ENCODE measurements around the gene INSR. TPM values are rescaled to one million over a fixed set of nuclear protein-coding genes. Genes with fewer than 3 reads are reported as not detected.

Gene INSR
- total RNA-seq, 1 experiment from 2014 or later = 13.7 TPM

GRCh38 chr19:7236153-7236552 lies 58.1 kb downstream of the INSR start:
- no TSS peak for BruUV-seq (replicated peaks)
- CTCF ChIA-PET = no interaction called here

DNA sequence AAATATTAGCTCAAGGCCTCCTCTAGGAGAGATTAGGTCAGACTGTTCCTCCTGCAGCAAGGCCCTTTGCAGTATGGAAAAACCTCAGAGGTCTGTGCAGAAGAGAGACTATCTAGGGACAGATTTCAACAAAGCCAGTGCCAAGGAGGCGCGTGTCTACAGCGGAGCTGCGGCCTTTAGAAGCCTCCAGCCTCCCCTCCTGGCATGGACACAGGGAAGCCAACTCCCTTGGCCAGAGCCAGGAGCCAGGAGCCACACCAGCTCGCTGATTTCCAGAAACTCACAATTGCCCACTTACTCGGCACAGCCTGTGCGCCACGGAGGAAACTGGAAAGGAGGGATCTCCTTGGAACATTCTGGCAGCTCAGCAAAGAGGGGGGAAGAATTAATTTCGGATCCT lies 63.4 kb downstream of the INSR start:
- Histone ChIP-seq H3K9me2 (replicated peaks; ENCODE audit: low read length) (no peaks in the 10 kb centered on the region), H3K4me3 (ENCODE audit: low read length) (no peak overlapping the region), H3K27me3 (ENCODE audit: low read length) (no peaks in the 10 kb centered on the region), H3K4me1 (ENCODE audit: insufficient read depth, low read length) (no peaks in the 10 kb centered on the region), H2AFZ (ENCODE audit: low read length) (no peak overlapping the region), H3K9me3 (ENCODE audit: low read length) (no peaks in the 10 kb centered on the region), H4K20me1 (ENCODE audit: low read length) (no peaks in the 10 kb centered on the region), H3K4me2 (ENCODE audit: low read length) (no peak overlapping the region), H3F3A (ENCODE audit: low read length, unreplicated experiment) (no peaks in the 10 kb centered on the region), H3K9ac (ENCODE audit: low read length) (no peak overlapping the region), H3K36me3 (ENCODE audit: low read depth, low read length) (no peaks in the 10 kb centered on the region), H3K79me2 (ENCODE audit: low read length) (no peaks in the 10 kb centered on the region), H3K27ac (ENCODE audit: low read length) (no peak overlapping the region)
- no peak for TF ChIP-seq EZH2phosphoT487 (IDR thresholded peaks at IDR 0.05; ENCODE audit: borderline replicate concordance, low read length)
- TF ChIP-seq EZH2 (IDR thresholded peaks at IDR 0.05; ENCODE audit: low read length, unreplicated experiment) = no peak
- TF ChIP-seq CTCF (conservative IDR thresholded peaks at IDR 0.05; ENCODE audit: low read depth, low read length) = no peak
- DNase-seq (no peak), ATAC-seq (no peak)
- POLR2A ChIA-PET (ENCODE audit: unreplicated experiment) = no interaction called here
- CTCF ChIA-PET = no interaction called here
- intact Hi-C loops (cut with micrococcal nuclease) = no loop called here
- no TSS peak for BruUV-seq (replicated peaks)

More at GRCh38 chr19:7236153-7236552, 58.1 kb downstream of the INSR start:
- DNase-seq (no peak), ATAC-seq (no peak)
- intact Hi-C loops (cut with micrococcal nuclease) = no loop called here
- Histone ChIP-seq H3F3A (ENCODE audit: low read length, unreplicated experiment) (no peaks in the 10 kb centered on the region), H3K4me1 (ENCODE audit: insufficient read depth, low read length) (no peaks in the 10 kb centered on the region), H3K4me3 (ENCODE audit: low read length) (no peak overlapping the region), H2AFZ (ENCODE audit: low read length) (no peak overlapping the region), H3K9me3 (ENCODE audit: low read length) (no peaks in the 10 kb centered on the region), H3K4me2 (ENCODE audit: low read length) (no peak overlapping the region), H3K9ac (ENCODE audit: low read length) (no peak overlapping the region), H3K79me2 (ENCODE audit: low read length) (no peaks in the 10 kb centered on the region), H3K27me3 (ENCODE audit: low read length) (no peaks in the 10 kb centered on the region), H3K36me3 (ENCODE audit: low read depth, low read length) (no peaks in the 10 kb centered on the region), H3K27ac (ENCODE audit: low read length) (no peak overlapping the region), H3K9me2 (replicated peaks; ENCODE audit: low read length) (no peaks in the 10 kb centered on the region), H4K20me1 (ENCODE audit: low read length) (no peaks in the 10 kb centered on the region)
- POLR2A ChIA-PET (ENCODE audit: unreplicated experiment) = no interaction called here
- TF ChIP-seq EZH2phosphoT487 (IDR thresholded peaks at IDR 0.05; ENCODE audit: borderline replicate concordance, low read length) (no peak), EZH2 (IDR thresholded peaks at IDR 0.05; ENCODE audit: low read length, unreplicated experiment) (no peak), CTCF (conservative IDR thresholded peaks at IDR 0.05; ENCODE audit: low read depth, low read length) (no peak)

DNA sequence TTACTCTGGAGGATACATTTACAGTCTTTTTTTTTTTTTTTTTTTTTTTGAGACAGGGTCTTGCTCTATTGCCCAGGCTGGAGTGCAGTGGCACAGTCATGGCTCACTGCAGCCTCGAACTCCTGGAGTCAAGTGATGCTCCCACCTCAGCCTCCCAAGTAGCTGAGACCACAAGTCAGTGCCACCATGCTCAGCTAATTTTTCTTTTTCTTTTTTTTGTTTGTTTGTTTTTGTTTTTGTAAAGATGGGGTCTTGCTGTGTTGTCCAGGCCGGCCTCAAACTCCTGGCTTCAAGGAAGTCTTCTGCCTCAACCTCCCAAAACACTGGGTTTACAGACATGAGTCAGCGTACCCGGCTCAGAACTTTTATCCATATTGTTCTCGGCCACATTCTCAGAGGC lies 64.5 kb downstream of the INSR start:
- Histone ChIP-seq H3K27ac (ENCODE audit: low read length) (no peak overlapping the region), H2AFZ (ENCODE audit: low read length) (no peak overlapping the region), H3K9ac (ENCODE audit: low read length) (no peak overlapping the region), H3F3A (ENCODE audit: low read length, unreplicated experiment) (no peaks in the 10 kb centered on the region), H3K4me2 (ENCODE audit: low read length) (no peak overlapping the region), H3K9me2 (replicated peaks; ENCODE audit: low read length) (no peaks in the 10 kb centered on the region), H3K9me3 (ENCODE audit: low read length) (no peaks in the 10 kb centered on the region), H4K20me1 (ENCODE audit: low read length) (no peaks in the 10 kb centered on the region), H3K36me3 (ENCODE audit: low read depth, low read length) (no peaks in the 10 kb centered on the region), H3K4me1 (ENCODE audit: insufficient read depth, low read length) (no peaks in the 10 kb centered on the region), H3K4me3 (ENCODE audit: low read length) (no peak overlapping the region), H3K79me2 (ENCODE audit: low read length) (no peaks in the 10 kb centered on the region), H3K27me3 (ENCODE audit: low read length) (no peaks in the 10 kb centered on the region)
- CTCF ChIA-PET = no interaction called here
- TF ChIP-seq CTCF (conservative IDR thresholded peaks at IDR 0.05; ENCODE audit: low read depth, low read length) (no peak), EZH2phosphoT487 (IDR thresholded peaks at IDR 0.05; ENCODE audit: borderline replicate concordance, low read length) (no peak), EZH2 (IDR thresholded peaks at IDR 0.05; ENCODE audit: low read length, unreplicated experiment) (no peak)
- DNase-seq (no peak), ATAC-seq (no peak)
- BruUV-seq (replicated peaks) = no TSS peak
- POLR2A ChIA-PET (ENCODE audit: unreplicated experiment) = no interaction called here
- intact Hi-C loops (cut with micrococcal nuclease) = no loop called here
